HG03571 (cell line): ENCODE data around the gene LASP1.
"Not testable (repeated sequence)": the region's sequence is repeated elsewhere in the genome, so short reads cannot be mapped to it uniquely, and the experiment has no call there.

Experiments used
- ATAC-seq: cut with Tn5 transposase; IDR thresholded peaks from one replicate; pipeline ENCODE4 v1.9.1; 2021; ENCODE audit not compliant: unreplicated experiment

Gene LASP1

DNA sequence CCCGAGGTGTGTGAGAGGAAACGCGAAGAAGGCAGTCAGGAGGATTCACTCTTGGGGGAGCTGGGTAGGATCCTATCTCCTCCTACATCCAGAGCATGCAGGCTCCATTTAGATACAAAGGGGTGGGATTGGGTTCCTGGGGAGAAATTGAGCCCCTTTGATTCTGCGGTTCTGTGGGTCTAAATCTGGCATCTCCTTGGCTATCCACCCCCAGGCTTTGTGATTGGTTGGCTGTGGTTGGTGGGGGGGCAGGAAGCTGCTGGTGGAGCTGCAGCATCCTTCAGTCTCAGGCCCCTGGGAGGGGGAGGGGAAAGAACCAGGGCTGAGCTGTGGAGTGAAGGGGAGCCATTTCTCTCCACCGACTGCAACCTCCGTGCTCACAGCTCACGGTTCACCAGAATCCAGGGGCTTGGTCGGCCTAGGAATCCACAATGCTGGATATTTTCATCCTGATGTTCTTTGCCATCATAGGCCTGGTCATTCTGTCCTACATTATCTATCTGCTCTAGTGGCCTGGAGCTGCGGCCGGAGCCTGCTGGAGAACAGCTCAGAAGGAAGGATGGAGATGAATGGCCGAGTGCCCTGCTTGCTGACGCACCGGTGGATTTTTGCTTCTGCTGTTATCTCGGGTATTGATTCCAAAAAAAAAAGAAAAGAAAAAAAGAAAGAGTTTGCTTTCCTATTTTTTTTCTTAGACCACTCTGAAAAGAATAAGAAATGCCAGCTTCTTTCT is 55.6 kb downstream of the LASP1 start, which contains the start of gene LASP1NB:
Gene LASP1NB, plus strand, starts transcription at position 352 of the 733 bp plus-strand sequence.
- ATAC-seq = no peak

DNA sequence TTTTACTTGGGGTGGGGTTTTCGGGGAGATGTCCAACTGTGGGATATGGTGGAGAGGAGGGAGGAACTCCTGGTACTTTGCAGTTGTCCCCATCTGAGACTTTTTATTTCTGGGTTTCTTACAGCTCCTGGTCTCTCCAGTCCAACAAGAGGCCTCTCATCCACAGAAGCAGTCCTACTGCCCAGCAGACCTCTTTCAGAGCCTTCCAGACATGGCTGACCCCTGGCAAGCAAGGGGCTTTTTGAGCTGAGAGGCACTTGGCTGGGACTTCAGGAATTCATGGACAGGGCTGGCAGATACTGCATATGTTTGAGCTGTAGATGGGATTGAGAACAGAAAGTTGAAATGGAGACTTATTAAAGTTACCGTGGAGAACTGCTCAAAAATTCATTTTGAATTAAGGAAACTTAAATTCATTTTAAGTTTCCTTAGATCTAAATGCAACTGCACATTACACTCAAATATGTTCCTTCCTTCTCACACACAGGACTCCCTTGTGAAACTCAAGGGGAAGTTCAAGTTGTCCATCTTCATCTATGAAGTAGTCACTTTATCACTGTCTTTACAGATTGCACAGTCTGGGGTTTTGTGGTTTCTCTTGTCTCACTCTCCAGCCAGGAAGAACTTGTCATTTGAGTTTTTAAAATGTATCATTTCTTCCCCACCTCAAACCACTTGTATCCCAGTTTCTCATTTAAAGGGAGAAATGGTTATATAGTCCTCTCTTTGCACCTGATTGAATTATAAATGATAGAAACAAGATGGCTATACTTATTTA is 56.6 kb downstream of the LASP1 start:
- ATAC-seq = no peak

DNA sequence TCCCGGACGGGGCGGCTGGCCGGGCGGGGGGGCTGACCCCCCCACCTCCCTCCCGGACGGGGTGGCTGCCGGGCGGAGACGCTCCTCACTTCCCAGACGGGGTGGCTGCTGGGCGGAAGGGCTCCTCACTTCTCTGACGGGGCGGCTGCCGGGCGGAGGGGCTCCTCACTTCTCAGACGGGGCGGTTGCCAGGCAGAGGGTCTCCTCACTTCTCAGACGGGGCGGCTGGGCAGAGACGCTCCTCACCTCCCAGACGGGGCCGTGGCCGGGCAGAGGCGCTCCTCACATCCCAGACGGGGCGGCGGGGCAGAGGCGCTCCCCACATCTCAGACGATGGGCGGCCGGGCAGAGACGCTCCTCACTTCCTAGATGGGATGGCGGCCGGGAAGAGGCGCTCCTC is 60.9 kb downstream of the LASP1 start:
- ATAC-seq = not testable (repeated sequence)

DNA sequence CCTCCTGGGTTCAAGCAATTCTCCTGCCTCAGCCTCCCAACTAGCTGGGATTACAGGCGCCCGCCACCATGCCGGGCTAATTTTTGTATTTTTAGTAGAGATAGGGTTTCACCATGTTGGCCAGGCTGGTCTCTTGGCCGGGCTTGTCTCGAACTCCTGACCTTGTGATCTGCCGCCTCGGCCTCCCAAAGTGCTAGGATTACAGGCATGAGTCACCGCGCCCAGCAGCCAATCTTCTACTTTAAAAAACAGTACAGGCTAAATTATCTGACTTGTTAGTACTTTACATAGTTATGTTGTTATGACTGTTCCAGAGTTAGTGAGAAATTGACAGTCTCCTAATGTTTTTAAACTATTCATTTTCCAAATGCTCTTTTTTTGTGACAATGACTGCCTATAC is 64.1 kb downstream of the LASP1 start:
- ATAC-seq = not testable (repeated sequence)

DNA sequence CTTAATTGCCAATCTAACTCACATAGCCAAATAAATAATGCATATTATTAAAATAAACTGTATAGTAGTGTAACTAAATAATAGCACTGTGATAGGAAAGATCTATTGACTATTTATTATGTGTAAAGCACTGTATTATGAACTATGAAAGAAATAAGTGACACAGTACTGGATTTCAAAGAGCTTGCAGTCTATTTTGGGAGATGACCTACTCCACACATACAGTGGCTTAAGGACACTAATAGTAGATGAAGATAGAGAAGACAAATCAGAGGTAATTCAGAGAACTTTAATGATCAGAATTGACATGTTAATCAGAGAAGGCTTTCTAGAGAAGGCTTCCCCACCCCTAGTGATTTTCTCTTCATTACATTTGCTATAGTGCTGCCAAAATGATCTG is 70.1 kb downstream of the LASP1 start:
- ATAC-seq = no peak

DNA sequence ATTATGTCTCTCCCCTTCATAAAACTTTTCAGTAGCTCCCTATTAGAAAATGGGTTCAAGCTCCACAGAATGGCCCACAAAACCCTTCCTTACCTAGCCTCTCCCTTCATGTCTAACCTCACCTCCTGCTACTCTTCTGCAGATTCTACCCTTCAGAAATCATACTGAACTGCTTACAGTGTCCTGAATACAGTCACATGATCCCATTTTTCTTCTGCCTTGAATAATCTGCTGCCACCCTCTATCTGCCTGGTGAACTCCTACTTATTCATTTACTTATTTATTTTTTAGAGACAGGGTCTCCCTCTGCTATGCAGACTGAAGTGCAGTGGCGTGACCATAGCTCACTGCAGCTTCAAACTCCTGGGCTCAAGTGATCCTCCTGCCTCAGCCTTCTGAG is 70.5 kb downstream of the LASP1 start:
- ATAC-seq = no peak

DNA sequence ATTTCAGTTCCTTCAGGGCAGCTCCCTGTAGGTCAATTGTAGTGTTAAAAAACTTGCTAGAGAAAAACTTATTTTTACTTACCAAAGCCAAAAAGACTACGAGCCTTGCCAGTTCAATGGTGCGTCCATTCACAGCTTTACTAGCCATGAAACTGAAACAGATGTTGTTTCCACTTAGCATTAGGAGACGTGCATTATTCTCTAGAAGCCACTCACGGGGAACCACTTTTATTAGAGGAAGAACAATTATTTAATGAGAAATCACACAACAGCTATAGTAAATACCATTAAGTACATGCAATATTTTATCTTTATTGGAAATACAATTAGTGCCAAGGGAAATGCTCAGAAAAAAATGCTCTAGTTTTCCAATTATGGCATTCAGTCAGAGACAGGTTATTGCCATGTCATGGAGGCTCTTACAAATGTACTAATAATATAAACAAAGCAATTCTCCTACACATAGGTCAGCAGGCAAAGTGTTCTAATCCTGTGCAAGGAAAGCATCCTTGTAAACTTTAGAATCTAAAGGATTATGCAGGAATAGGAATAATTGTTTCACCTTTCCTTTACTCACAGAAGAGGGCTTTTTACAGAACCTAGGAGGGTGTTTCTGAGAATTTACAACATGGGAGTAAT is 73.0 kb downstream of the LASP1 start:
- ATAC-seq = no peak

DNA sequence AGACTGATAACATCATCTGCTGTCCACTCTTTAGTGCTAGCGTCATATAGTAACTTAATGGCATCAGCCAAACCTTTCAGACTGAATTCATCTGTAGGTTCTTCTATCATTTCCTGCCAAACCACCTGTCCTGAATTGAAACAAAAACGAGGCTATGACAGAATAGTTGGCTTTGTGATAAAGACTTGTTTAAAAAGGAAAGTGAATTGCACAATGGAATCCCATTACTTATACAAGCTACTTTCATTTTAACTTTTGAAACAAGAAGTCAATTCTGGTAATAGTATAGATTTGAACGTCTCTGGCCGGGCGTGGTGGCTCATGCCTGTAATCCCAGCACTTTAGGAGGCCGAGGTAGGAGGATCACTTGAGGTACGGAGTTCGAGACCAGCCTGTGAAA is 73.7 kb downstream of the LASP1 start:
- ATAC-seq = no peak

DNA sequence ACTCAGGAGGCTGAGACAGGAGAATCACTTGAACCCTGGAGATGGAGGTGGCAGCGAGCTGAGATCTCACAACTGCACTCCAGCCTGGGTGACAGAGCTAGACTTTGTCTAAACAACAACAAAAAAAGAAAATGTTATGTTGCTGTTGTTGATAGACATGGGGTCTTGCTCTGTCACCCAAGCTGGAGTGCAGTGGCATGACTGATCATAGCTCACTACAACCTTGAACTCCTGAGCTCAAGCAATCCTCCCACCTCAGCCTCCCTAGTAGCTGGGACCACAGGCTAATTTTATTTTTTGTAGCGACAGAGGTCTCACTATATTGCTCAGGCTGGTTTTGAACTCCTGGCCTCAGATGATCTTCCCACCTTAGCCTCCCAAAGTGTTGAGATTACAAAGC is 77.3 kb downstream of the LASP1 start:
- no peak for ATAC-seq

DNA sequence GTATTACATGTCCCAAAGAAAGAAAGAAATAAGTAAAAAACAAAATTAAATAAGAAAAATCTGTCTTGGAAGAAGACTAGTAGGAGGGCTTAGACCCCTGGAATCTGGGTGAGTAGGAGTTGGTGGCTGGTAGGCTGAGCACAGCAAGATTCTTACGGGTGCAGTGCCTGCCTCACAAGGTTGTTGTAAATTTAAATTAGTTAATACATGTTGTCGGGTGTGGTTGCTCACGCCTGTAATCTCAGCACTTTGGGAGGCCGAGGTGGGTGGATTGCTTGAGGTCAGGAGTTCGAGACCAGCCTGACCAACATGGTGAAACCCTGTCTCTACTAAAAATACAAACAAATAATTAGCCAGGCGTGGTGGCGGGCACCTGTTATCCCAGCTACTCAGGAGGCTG is 83.9 kb downstream of the LASP1 start:
- ATAC-seq = not testable (repeated sequence)

DNA sequence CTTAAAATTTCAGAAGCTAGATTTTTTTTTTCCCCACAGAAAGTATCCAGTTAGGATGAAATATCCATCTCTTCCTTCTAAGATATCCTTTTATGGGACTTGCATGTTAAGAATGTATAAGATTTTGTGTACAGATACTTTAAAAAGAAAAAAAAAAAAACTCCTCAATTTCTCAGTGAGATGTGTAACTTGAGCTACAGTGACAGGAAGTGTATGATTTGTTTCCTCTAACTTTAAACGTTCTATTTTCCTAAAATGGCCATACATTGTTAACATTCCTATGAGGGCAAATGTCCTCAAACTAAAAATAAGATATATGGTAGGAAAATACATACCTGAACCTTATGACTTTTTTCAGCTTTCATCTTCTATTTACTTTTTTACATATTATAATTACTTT is 88.5 kb downstream of the LASP1 start:
- ATAC-seq = no peak

DNA sequence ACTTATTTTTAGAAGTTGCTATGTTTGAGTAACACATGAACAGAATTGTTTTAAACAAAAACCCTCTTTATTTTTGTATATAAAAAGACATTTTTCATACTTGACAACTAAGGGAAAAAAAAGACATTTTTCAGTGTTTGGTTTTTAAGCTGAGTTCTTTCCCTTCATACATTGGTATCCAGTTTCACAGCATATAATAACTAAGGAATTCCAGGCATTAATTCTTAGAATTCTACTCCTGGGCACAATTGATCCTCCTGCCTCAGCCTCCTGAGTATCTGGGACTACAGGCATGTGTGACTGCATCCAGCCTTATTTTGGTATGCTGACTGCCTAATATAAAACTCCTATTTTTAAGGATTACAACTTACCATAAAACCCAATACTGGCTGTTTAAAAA is 88.9 kb downstream of the LASP1 start:
- no peak for ATAC-seq

DNA sequence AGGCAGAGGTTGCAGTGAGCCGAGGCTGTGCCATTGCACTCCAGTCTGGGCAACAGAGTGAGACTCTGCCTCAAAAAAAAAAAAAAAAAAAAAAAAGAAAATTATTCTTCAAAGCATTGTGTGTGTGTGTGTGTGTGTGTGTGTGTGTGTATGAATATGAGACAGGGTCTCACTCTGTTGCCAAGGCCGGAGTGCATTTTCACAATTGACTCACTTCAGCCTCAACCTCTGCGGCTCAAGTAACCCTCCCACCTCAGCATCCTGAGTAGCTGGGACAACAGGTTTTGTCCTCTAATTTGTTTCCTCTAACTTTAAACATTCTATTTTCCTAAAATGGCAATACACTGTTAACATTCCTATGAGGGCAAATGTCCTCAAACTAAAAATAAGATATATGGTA is 89.7 kb downstream of the LASP1 start:
- ATAC-seq = no peak

DNA sequence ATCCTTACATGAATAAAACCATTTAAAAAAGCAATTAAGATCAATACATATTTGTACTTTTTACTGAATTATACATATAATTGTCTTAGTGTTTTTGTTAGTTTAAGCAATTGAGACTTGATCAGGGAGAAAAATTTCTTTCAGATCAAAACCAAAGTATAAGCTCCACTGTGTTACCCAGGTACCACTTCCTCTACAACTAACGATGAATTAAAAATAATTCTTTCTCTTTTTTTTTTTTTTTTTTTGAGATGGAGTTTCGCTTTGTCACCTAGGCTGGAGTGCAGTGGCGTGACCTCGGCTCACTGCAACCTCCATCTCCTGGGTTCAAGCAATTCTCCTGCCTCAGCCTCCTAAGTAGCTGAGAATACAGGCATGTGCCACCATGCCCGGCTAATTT is 90.5 kb downstream of the LASP1 start:
- no peak for ATAC-seq

DNA sequence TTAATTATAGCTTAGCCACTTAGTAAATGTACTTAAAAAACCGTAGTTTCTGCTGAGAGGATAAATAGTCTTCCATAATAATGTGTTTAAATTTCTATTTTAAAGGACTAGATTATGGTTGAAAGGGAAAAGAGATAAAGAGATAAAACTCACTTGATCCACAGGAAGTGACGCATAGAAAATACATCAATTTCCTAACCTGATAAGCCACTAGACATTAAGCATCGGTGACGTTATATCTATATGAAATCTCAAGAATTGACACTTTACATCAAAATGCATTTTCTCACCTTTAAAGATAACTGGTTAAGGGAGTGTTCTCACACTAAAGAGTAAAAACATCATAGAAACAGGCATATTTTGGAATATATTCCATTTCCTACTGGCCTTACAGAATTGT is 91.6 kb downstream of the LASP1 start:
- ATAC-seq = no peak

DNA sequence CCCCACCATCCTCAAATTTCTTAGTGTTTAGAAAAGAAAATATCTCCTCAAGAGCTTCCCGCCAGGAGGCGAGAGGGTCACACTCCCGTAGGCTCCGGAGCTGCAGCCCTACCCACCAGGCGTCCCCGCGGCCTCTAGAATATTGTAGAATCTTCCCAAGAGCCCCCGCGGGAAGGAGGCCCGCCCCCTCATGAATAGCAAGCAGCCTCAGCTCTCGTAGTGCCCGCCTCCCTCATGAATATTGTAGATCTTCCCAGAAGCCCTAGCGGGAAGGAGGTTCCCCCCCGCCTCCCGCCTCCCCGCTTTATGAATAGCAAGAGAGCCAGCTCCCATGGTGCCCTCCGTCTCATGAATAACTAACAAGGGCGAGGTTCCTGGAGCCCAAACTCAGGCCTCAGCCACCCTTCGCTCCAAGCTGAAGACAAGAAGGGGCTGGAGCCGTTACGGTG is 97.5 kb downstream of the LASP1 start, which contains the start of gene FBXO47:
Gene FBXO47, minus strand, starts transcription at position 114 of the 449 bp plus-strand sequence. CDS start 4,378 bp downstream, outside the sequence.
- no peak for ATAC-seq

DNA sequence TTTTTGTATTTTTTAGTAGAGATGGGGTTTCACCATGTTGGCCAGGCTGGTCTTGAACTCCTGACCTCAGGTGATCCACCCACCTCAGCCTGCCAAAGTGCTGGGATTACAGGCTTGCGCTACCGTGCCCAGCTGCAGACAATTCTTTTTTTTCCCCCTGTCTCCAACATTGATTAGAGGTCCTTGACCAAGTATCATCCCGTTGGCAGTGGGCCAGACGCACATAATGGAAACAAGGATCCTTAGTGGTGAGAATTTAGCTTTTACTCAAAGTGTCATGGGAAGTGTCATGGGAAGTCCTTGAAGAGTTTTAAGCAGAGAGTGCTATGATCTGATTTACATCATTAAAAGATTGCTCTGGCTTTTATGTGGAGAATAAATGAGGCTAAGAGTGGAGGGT is 99.4 kb downstream of the LASP1 start:
- no peak for ATAC-seq

DNA sequence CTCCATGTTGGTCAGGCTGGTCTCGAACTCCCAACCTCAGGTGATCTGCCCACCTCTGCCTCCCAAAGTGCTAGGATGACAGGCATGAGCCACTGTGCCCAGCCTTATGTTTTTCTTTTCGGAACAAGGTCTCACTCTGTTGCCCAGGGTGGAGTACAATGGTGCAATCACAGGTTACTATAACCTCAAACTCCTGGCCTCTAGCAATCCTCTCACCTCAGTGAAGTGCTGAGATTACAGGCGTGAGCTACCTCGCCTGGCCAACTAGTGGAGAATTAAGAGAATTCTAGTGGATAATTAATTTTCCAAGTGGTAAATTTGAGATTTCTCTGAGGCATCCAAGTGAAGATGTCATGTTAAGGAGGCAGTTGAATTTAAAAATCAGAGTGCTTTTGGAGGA is 100.3 kb downstream of the LASP1 start:
- ATAC-seq = no peak

DNA sequence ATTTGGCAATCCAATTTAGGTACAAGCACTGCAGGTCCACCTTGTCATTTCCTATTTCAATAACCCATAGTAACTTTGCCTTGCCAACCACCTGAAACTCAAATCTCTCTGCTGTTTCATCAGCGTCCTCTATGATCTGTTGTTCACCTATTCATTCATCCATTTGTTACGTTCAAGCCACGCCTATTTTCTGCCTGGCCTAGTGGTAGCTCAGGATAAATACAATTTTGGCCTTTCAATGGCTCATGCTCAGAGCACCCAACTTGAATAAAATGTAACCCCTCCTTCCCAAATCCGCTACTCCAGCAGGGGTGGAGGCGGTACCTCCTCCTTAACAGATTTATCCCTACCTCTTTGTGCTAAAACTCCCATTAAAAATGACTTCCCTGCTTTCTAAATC is 100.9 kb downstream of the LASP1 start:
- no peak for ATAC-seq
